ENCODE measurements around the gene ZDHHC13. TPM values are rescaled to one million over a fixed set of nuclear protein-coding genes. Genes with fewer than 3 reads are reported as not detected.

The ZDHHC13 gene
- polyA plus RNA-seq, 2 of the 4 experiments (the other 2 are of a cell fraction): 17.6 to 34.3 TPM

- DNase-seq (ENCODE audit: low read depth in 1 of 2, low spot score in 1 of 2) (no peak), FAIRE-seq (no peak), ATAC-seq (no peak)
- Histone ChIP-seq H3K27ac (no peak overlapping the region), H3K4me2 (no peak overlapping the region), H3K9me3 (no peaks in the 10 kb centered on the region), H3K4me3 (no peak overlapping the region), H3K4me1 (no peaks in the 10 kb centered on the region)
- ChIA-PET CTCF (interaction anchor here (1.7 kb wide), 1 partner anchor 13 kb away, joined by 3 read pairs; no protein-coding TSS in a partner anchor), POLR2A (no interaction called here)
- WGBS (ENCODE audit: missing lambda C conversion rate): 71% methylated on average over 5 of the region's 5 CpGs
- TF ChIP-seq CHD4 (IDR thresholded peaks at IDR 0.05; ENCODE audit: borderline replicate concordance) (no peak), SMC3 (IDR thresholded peaks at IDR 0.05) (no peak), HOXB5 (CRISPR knock-in tag; IDR thresholded peaks at IDR 0.05) (no peak), HOXB13 (CRISPR knock-in tag; IDR thresholded peaks at IDR 0.05; ENCODE audit: low read depth) (no peak), NFE2L2 (conservative IDR thresholded peaks at IDR 0.05; ENCODE audit: low read length) (no peak), BHLHE40 (IDR thresholded peaks at IDR 0.05; ENCODE audit: low read depth, low read length) (no peak), EHMT2 (IDR thresholded peaks at IDR 0.05; ENCODE audit: low read depth) (no peak), HEYL (CRISPR knock-in tag; IDR thresholded peaks at IDR 0.05) (no peak), JUNB (IDR thresholded peaks at IDR 0.05) (no peak), HOXA7 (CRISPR knock-in tag; IDR thresholded peaks at IDR 0.05) (no peak), MAFK (IDR thresholded peaks at IDR 0.05; ENCODE audit: partially characterized antibody) (no peak), CEBPB (IDR thresholded peaks at IDR 0.05) (no peak), CBX2 (IDR thresholded peaks at IDR 0.05; ENCODE audit: borderline replicate concordance, low read depth) (no peak), TFCP2L1 (CRISPR knock-in tag; IDR thresholded peaks at IDR 0.05) (no peak)
These were observed 87.9 kb downstream of the ZDHHC13 start for GRCh38 chr11:19204836-19205235.

- POLR2A ChIA-PET: no interaction called here
- DNase-seq (ENCODE audit: low read depth in 1 of 2, low spot score in 1 of 2) (no peak), FAIRE-seq (no peak), ATAC-seq (no peak)
- no peak overlapping the region for H3K27ac ChIP-seq
- TF ChIP-seq NPAS2 (CRISPR knock-in tag; IDR thresholded peaks at IDR 0.05; ENCODE audit: borderline replicate concordance) (no peak), RCOR1 (IDR thresholded peaks at IDR 0.05; ENCODE audit: low read depth, low read length) (no peak), SREBF2 (IDR thresholded peaks at IDR 0.05) (no peak), ZFP36 (IDR thresholded peaks at IDR 0.05; ENCODE audit: borderline replicate concordance, partially characterized antibody) (no peak), EHF (CRISPR knock-in tag; IDR thresholded peaks at IDR 0.05) (no peak), BCL3 (IDR thresholded peaks at IDR 0.05) (no peak), CHD4 (IDR thresholded peaks at IDR 0.05; ENCODE audit: borderline replicate concordance) (no peak), HOXB13 (CRISPR knock-in tag; IDR thresholded peaks at IDR 0.05; ENCODE audit: low read depth) (no peak), KDM5A (IDR thresholded peaks at IDR 0.05) (no peak), GATA3 (IDR thresholded peaks at IDR 0.05; ENCODE audit: borderline replicate concordance) (no peak), KDM1A (IDR thresholded peaks at IDR 0.05; ENCODE audit: low read depth) (no peak), RARB (CRISPR knock-in tag; IDR thresholded peaks at IDR 0.05) (no peak), HEYL (CRISPR knock-in tag; IDR thresholded peaks at IDR 0.05) (no peak), CBX2 (IDR thresholded peaks at IDR 0.05; ENCODE audit: borderline replicate concordance, low read depth) (no peak), JUN (IDR thresholded peaks at IDR 0.05) (no peak)
- TF ChIP-seq, protein P1, sequence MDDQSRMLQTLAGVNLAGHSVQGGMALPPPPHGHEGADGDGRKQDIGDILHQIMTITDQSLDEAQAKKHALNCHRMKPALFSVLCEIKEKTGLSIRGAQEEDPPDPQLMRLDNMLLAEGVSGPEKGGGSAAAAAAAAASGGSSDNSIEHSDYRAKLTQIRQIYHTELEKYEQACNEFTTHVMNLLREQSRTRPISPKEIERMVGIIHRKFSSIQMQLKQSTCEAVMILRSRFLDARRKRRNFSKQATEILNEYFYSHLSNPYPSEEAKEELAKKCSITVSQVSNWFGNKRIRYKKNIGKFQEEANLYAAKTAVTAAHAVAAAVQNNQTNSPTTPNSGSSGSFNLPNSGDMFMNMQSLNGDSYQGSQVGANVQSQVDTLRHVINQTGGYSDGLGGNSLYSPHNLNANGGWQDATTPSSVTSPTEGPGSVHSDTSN (IDR thresholded peaks at IDR 0.05): no peak
- TF ChIP-seq, protein P2, sequence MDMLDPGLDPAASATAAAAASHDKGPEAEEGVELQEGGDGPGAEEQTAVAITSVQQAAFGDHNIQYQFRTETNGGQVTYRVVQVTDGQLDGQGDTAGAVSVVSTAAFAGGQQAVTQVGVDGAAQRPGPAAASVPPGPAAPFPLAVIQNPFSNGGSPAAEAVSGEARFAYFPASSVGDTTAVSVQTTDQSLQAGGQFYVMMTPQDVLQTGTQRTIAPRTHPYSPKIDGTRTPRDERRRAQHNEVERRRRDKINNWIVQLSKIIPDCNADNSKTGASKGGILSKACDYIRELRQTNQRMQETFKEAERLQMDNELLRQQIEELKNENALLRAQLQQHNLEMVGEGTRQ (IDR thresholded peaks at IDR 0.05): no peak
- H3K4me3 ChIP-seq: no peak overlapping the region
- H3K4me1 ChIP-seq: no peaks in the 10 kb centered on the region
- CTCF ChIA-PET: interaction anchor here (1.3 kb wide), 1 partner anchor 10 kb away, joined by 3 read pairs; no protein-coding TSS in a partner anchor
- 63% methylated on average over 2 of the region's 2 CpGs for WGBS (ENCODE audit: missing lambda C conversion rate)
- H3K4me2 ChIP-seq: no peak overlapping the region
- no peaks in the 10 kb centered on the region for H3K9me3 ChIP-seq
These were observed 91.2 kb downstream of the ZDHHC13 start for GRCh38 chr11:19208181-19208580.
